Left ventricle myocardium inferior (tissue), 1 donor: ENCODE data around the gene PPIE. TPM values are rescaled to one million over a fixed set of nuclear protein-coding genes. Genes with fewer than 3 reads are reported as not detected.

ENCODE experiments used
- DNase-seq: peaks from one replicate; pipeline ENCODE4 v3.0.0-alpha.2; 2020
- H3K27ac ChIP-seq: fragments of 200-600 bp; replicated peaks from 2 replicates; pipeline ENCODE4 v1.8.0; 2021
- H3K27me3 ChIP-seq: fragments of 200-600 bp; 2 replicates; pipeline ENCODE4 v1.8.0; 2021; ENCODE audit warnings: low read depth
- H3K36me3 ChIP-seq: fragments of 200-600 bp; 2 replicates; pipeline ENCODE4 v1.8.0; 2021
- H3K4me1 ChIP-seq: fragments of 200-600 bp; 2 replicates; pipeline ENCODE4 v1.8.0; 2021
- H3K4me3 ChIP-seq: fragments of 200-600 bp; 2 replicates; pipeline ENCODE4 v1.8.0; 2021; ENCODE audit warnings: mild to moderate bottlenecking, moderate library complexity
- H3K9me3 ChIP-seq: fragments of 200-600 bp; replicated peaks from 2 replicates; pipeline ENCODE4 v1.8.0; 2021
- intact Hi-C: fragments of 100-400 bp; cut with micrococcal nuclease; formaldehyde crosslinking; loops from one replicate; pipeline ENCODE4 v1.11.0; 2022
- total RNA-seq: library from RNA; stranded (reverse); fragmentation: NEBNext Ultra II Directional; extraction: Animal tissue kit (Norgen Biotek cat#: 25700); gene quantifications from one replicate; pipeline ENCODE4 v1.2.1, GENCODE V29; 2021
- TF ChIP-seq, protein P1 (sequence below): fragments of 200-600 bp; IDR thresholded peaks from 2 replicates; pipeline ENCODE4 v1.8.0; 2021; ENCODE audit warnings: antibody characterized with exemption, mild to moderate bottlenecking, borderline replicate concordance
- donor health status: DM: no; HTN: yes; CAD: no; lungs with severe emphysema.

PPIE gene
- total RNA-seq, 1 donor from 2014 or later: 29.4 TPM

DNA sequence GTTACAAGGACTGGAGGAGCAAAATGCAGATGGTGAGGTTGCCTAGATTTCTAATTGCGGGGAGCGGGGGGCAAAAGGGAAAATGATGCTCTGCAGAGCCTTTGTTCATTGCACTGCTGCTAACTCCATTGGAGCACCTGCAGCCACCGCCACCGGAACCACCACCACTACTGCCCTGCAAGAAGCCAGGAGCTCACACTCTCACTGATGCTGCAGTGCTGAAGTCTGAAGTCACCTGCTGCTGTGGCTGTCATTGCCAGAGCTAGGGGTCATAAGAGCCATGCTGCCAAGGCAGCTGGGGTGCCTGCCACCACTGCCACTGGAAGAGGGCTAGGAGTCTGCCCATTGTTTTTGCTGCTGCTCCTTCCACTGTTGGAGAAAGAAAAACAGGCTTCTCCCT lies 40.1 kb upstream of the PPIE start:
- intact Hi-C loops: no loop called here

DNA sequence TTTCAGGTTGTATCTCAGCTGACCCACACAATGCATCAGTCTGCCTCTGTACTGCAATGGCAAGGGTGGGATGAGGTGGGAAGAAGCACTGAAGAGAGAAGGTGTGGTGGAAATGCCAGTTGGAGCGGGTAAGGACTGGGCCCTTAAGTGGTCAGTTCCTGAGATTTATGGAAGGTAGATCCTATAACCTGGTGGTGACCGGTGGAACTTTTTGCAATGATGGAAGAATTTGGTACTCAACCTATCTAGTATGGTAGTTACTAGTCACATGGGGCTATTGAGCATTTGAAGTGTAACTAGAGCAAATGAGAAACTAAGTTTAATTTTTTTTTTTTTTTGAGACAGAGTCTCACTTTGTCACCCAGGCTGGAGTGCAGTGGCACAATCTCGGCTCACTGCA lies 39.3 kb upstream of the PPIE start:
- peaks cover 19% of the 10 kb centered on the region for H3K27me3 ChIP-seq
- intact Hi-C loops: no loop called here
- DNase-seq: no peak
- no peak overlapping the region for H3K27ac ChIP-seq
- TF ChIP-seq, protein P1, sequence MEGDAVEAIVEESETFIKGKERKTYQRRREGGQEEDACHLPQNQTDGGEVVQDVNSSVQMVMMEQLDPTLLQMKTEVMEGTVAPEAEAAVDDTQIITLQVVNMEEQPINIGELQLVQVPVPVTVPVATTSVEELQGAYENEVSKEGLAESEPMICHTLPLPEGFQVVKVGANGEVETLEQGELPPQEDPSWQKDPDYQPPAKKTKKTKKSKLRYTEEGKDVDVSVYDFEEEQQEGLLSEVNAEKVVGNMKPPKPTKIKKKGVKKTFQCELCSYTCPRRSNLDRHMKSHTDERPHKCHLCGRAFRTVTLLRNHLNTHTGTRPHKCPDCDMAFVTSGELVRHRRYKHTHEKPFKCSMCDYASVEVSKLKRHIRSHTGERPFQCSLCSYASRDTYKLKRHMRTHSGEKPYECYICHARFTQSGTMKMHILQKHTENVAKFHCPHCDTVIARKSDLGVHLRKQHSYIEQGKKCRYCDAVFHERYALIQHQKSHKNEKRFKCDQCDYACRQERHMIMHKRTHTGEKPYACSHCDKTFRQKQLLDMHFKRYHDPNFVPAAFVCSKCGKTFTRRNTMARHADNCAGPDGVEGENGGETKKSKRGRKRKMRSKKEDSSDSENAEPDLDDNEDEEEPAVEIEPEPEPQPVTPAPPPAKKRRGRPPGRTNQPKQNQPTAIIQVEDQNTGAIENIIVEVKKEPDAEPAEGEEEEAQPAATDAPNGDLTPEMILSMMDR: peak; percentile 14
- H3K4me3 ChIP-seq: no peak overlapping the region
- no peaks in the 10 kb centered on the region for H3K9me3 ChIP-seq
- H3K36me3 ChIP-seq: no peaks in the 10 kb centered on the region
- peaks cover 17% of the 10 kb centered on the region for H3K4me1 ChIP-seq

More for the DNA sequence above, 40.1 kb upstream of the PPIE start:
- TF ChIP-seq, protein P1: no peak
- Histone ChIP-seq H3K27ac (no peak overlapping the region), H3K4me3 (no peak overlapping the region), H3K36me3 (no peaks in the 10 kb centered on the region), H3K4me1 (peaks cover 17% of the 10 kb centered on the region), H3K27me3 (peaks cover 22% of the 10 kb centered on the region), H3K9me3 (no peaks in the 10 kb centered on the region)
- DNase-seq: no peak

DNA sequence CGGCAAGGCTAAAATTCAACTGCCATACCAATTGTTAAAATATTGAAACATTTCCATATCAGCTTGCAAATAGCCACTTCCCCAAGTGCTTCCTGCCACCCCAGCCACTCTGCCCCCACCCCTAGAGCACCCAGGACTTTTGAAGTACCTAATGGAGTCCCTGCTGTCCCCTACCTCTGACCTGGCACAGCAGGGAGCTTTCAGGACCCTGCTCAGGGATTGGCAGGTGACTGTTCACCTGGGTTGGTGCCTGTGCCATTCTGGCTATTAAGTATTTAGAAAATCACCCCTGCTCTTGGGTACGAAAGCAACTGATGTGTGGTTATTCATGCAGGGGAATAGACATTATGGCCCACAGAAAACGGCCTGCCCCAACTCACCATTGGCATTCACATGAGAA lies 38.3 kb upstream of the PPIE start:
- TF ChIP-seq, protein P1: no peak

DNA sequence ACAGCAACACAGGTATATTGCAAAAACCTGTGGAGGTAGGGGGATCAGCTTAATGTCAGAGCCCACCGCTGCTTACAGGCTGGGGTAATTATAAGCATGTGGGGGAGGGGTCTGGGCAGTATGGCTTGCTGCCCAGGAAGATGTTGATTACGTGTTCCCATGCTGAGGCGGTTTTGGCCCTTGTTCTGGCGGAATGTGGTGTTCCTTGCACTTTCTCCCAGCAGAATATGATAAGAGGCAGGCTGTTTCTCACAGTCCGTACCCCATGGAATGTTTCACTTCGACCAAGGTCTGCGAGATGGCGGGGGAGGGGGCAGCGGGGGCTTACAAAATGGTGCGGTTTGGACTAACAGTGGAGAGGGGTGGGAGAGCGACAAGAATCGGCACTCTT lies 37.6 kb upstream of the PPIE start:
- H3K27ac ChIP-seq: peak overlapping the region; percentile 48
- intact Hi-C loops: no loop called here

More for the DNA sequence above, 38.3 kb upstream of the PPIE start:
- DNase-seq: no peak
- H3K27me3 ChIP-seq: peaks cover 12% of the 10 kb centered on the region
- H3K36me3 ChIP-seq: no peaks in the 10 kb centered on the region
- H3K9me3 ChIP-seq: no peaks in the 10 kb centered on the region
- H3K27ac ChIP-seq: peak overlapping the region; percentile 48
- peaks cover 17% of the 10 kb centered on the region for H3K4me1 ChIP-seq
- intact Hi-C loops: no loop called here
- no peak overlapping the region for H3K4me3 ChIP-seq

DNA sequence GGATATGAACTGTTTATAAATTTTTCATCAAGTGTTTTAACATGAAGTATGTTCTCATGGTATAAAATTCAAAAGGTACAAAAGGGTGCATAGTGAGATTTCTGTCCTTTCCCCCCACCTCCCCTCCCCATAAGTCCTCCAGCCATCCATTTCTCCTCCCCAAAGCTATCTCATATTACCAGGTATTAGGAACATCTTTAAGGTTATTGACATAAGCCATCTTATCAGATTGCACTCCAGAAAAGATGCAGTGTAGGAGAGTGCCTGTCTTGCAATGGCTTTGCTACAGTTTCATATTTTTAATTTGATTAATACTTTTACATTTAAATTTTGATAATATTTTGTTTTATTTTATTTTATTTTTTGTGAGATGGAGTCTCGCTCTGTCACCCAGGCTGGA lies 33.9 kb upstream of the PPIE start:
- TF ChIP-seq, protein P1: no peak
- Histone ChIP-seq H3K4me3 (no peak overlapping the region), H3K27me3 (peaks cover 14% of the 10 kb centered on the region), H3K4me1 (peaks cover 17% of the 10 kb centered on the region), H3K36me3 (no peaks in the 10 kb centered on the region), H3K9me3 (no peaks in the 10 kb centered on the region), H3K27ac (no peak overlapping the region)
- DNase-seq: no peak
- intact Hi-C loops: no loop called here

More for the DNA sequence above, 37.6 kb upstream of the PPIE start:
- TF ChIP-seq, protein P1: no peak
- Histone ChIP-seq H3K27me3 (peaks cover 5% of the 10 kb centered on the region), H3K36me3 (no peaks in the 10 kb centered on the region), H3K4me3 (no peak overlapping the region), H3K4me1 (peaks cover 17% of the 10 kb centered on the region), H3K9me3 (no peaks in the 10 kb centered on the region)
- DNase-seq: peak; percentile 45
